ENCODE data around the gene TP53I3.

GRCh38 chr2:24045511-24046508 lies 38.8 kb downstream of the TP53I3 start:
- TF ChIP-seq POLR2A (IDR thresholded peaks at IDR 0.05) (no peak), CTCF (IDR thresholded peaks at IDR 0.05) (no peak), POLR2AphosphoS5 (IDR thresholded peaks at IDR 0.05) (no peak)

Measured in prostate gland (tissue), 2 donors.